Liver (tissue), 3 donors: ENCODE data around the gene GPR146.

Experiments
- NR2F2 ChIP-seq: IDR thresholded peaks from 2 replicates; pipeline ENCODE4 v1.6.1; 2016; ENCODE audit warnings: antibody characterized with exemption
- RAD21 ChIP-seq, 2 donors: IDR thresholded peaks; 2 replicates each; pipeline ENCODE4 v1.6.1; 2016; ENCODE audit warnings: antibody characterized with exemption in 2 of 2, mild to moderate bottlenecking in 2 of 2
- RXRA ChIP-seq, 2 donors: IDR thresholded peaks; 2 replicates each; pipeline ENCODE4 v1.6.1; 2017 to 2018; ENCODE audit warnings: antibody characterized with exemption in 2 of 2, mild to moderate bottlenecking in 1 of 2
- TAF1 ChIP-seq: conservative IDR thresholded peaks from 2 replicates; pipeline ENCODE4 v1.6.1; 2016; ENCODE audit warnings: antibody characterized with exemption, mild to moderate bottlenecking
- YY1 ChIP-seq: IDR thresholded peaks from 2 replicates; pipeline ENCODE4 v1.6.1; 2016; ENCODE audit warnings: antibody characterized with exemption, mild to moderate bottlenecking
- TF ChIP-seq, protein P1 (sequence below): fragments of 150-350 bp; IDR thresholded peaks from 2 replicates; pipeline ENCODE4 v1.5.1; 2017; ENCODE audit warnings: improper control_type of control experiment, low read depth, low read length; ENCODE audit not compliant: missing input control
- TF ChIP-seq, protein P2 (sequence below): IDR thresholded peaks from 2 replicates; pipeline ENCODE4 v1.6.1; 2016; ENCODE audit warnings: antibody characterized with exemption
- TF ChIP-seq, protein P3 (sequence below): IDR thresholded peaks from 2 replicates; pipeline ENCODE4 v1.6.1; 2016; ENCODE audit warnings: antibody characterized with exemption
- donor health status: healthy.
- donor health status: healthy.

GRCh38 chr7:995571-995970 lies 48.8 kb upstream of the GPR146 start:
- TF ChIP-seq, protein P1, sequence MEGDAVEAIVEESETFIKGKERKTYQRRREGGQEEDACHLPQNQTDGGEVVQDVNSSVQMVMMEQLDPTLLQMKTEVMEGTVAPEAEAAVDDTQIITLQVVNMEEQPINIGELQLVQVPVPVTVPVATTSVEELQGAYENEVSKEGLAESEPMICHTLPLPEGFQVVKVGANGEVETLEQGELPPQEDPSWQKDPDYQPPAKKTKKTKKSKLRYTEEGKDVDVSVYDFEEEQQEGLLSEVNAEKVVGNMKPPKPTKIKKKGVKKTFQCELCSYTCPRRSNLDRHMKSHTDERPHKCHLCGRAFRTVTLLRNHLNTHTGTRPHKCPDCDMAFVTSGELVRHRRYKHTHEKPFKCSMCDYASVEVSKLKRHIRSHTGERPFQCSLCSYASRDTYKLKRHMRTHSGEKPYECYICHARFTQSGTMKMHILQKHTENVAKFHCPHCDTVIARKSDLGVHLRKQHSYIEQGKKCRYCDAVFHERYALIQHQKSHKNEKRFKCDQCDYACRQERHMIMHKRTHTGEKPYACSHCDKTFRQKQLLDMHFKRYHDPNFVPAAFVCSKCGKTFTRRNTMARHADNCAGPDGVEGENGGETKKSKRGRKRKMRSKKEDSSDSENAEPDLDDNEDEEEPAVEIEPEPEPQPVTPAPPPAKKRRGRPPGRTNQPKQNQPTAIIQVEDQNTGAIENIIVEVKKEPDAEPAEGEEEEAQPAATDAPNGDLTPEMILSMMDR: no peak
- TF ChIP-seq NR2F2 (no peak), YY1 (no peak), TAF1 (no peak), RAD21 (IDR thresholded peaks at IDR 0.05) (no peak), RXRA (IDR thresholded peaks at IDR 0.05) (no peak)
- TF ChIP-seq, protein P2, sequence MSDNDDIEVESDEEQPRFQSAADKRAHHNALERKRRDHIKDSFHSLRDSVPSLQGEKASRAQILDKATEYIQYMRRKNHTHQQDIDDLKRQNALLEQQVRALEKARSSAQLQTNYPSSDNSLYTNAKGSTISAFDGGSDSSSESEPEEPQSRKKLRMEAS: no peak
- TF ChIP-seq, protein P3, sequence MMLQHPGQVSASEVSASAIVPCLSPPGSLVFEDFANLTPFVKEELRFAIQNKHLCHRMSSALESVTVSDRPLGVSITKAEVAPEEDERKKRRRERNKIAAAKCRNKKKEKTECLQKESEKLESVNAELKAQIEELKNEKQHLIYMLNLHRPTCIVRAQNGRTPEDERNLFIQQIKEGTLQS: no peak
